ENCODE data around the gene TNRC6A.
A peak's percentile ranks its signal among the peaks of the same experiment; 100 is the strongest.

Gene TNRC6A

GRCh38 chr16:24723663-24724062 is 5.8 kb upstream of the TNRC6A start:
- H4K8ac ChIP-seq (ENCODE audit: low read depth, low read length) = no peak overlapping the region
- H3K36me3 ChIP-seq (ENCODE audit: control insufficient read depth in 1 of 2, insufficient read depth in 2 of 2, low read length in 2 of 2) = no peaks in the 10 kb centered on the region
- H4K12ac ChIP-seq (ENCODE audit: low read depth, low read length) = no peak overlapping the region
- H3K9ac ChIP-seq (ENCODE audit: low read length) = no peak overlapping the region
- H3K79me1 ChIP-seq (ENCODE audit: low read length) = no peaks in the 10 kb centered on the region
- H3K4me2 ChIP-seq (ENCODE audit: low read length) = no peak overlapping the region
- no peak overlapping the region for H3K18ac ChIP-seq (ENCODE audit: low read length)
- no peak overlapping the region for H2BK12ac ChIP-seq (ENCODE audit: low read length)
- no peak overlapping the region for H4K91ac ChIP-seq (ENCODE audit: low read depth, low read length)
- no peak overlapping the region for H2AFZ ChIP-seq (ENCODE audit: insufficient read depth, low read length, poor library complexity)
- no peaks in the 10 kb centered on the region for H3K4me1 ChIP-seq (ENCODE audit: control insufficient read depth in 1 of 2, insufficient read depth in 2 of 2, low read length in 2 of 2)
- no peak overlapping the region for H3K4me3 ChIP-seq (ENCODE audit: low read depth, low read length)
- H3K27ac ChIP-seq (ENCODE audit: low read depth, low read length) = no peak overlapping the region
- H2AK5ac ChIP-seq (ENCODE audit: low read length) = no peak overlapping the region
- H3K79me2 ChIP-seq (ENCODE audit: control insufficient read depth, insufficient read depth, low read length, poor library complexity) = no peaks in the 10 kb centered on the region
- no peak overlapping the region for H3K4ac ChIP-seq (ENCODE audit: low read depth, low read length)
- peak; percentile 2 to 76 for DNase-seq
- H3K14ac ChIP-seq (ENCODE audit: low read length) = no peak overlapping the region
- no peak overlapping the region for H2BK5ac ChIP-seq (ENCODE audit: low read depth, low read length, poor library complexity)
- H2BK120ac ChIP-seq (ENCODE audit: insufficient read depth, low read length, poor library complexity) = no peak overlapping the region
- no peak overlapping the region for H3K23ac ChIP-seq (ENCODE audit: low read length)
- no peaks in the 10 kb centered on the region for H3K9me3 ChIP-seq (ENCODE audit: insufficient read depth, low read depth, low read length)
- no peaks in the 10 kb centered on the region for H3K27me3 ChIP-seq (ENCODE audit: insufficient read depth, low read length)

- no peak overlapping the region for H3K18ac ChIP-seq (ENCODE audit: low read length)
- H3K4me1 ChIP-seq (ENCODE audit: control insufficient read depth in 1 of 2, insufficient read depth in 2 of 2, low read length in 2 of 2) = peaks cover 0 to 4% of the 10 kb centered on the region in 2 experiments
- H3K23ac ChIP-seq (ENCODE audit: low read length) = no peak overlapping the region
- H2BK120ac ChIP-seq (ENCODE audit: insufficient read depth, low read length, poor library complexity) = no peak overlapping the region
- no peak overlapping the region for H4K12ac ChIP-seq (ENCODE audit: low read depth, low read length)
- H3K4me3 ChIP-seq (ENCODE audit: low read depth, low read length) = no peak overlapping the region
- H3K79me1 ChIP-seq (ENCODE audit: low read length) = peaks cover 9% of the 10 kb centered on the region
- no CpG with 5 or more reads among the region's 18 CpGs for WGBS (ENCODE audit: extremely low coverage, insufficient coverage, insufficient read length)
- peak overlapping the region; percentile 15 for H2BK12ac ChIP-seq (ENCODE audit: low read length)
- H3K9ac ChIP-seq (ENCODE audit: low read length) = no peak overlapping the region
- H3K9me3 ChIP-seq (ENCODE audit: insufficient read depth, low read depth, low read length) = no peaks in the 10 kb centered on the region
- no peaks in the 10 kb centered on the region for H3K27me3 ChIP-seq (ENCODE audit: insufficient read depth, low read length)
- H3K36me3 ChIP-seq (ENCODE audit: control insufficient read depth in 1 of 2, insufficient read depth in 2 of 2, low read length in 2 of 2) = peaks cover 5 to 6% of the 10 kb centered on the region in 2 experiments
- DNase-seq = no peak
- no peak overlapping the region for H2AFZ ChIP-seq (ENCODE audit: insufficient read depth, low read length, poor library complexity)
- H4K8ac ChIP-seq (ENCODE audit: low read depth, low read length) = no peak overlapping the region
- no peak overlapping the region for H2AK5ac ChIP-seq (ENCODE audit: low read length)
- no peak overlapping the region for H4K91ac ChIP-seq (ENCODE audit: low read depth, low read length)
- no peak overlapping the region for H2BK5ac ChIP-seq (ENCODE audit: low read depth, low read length, poor library complexity)
- no peak overlapping the region for H3K14ac ChIP-seq (ENCODE audit: low read length)
- no peak overlapping the region for H3K4me2 ChIP-seq (ENCODE audit: low read length)
- H3K79me2 ChIP-seq (ENCODE audit: control insufficient read depth, insufficient read depth, low read length, poor library complexity) = peaks cover 4% of the 10 kb centered on the region
- no peak overlapping the region for H3K27ac ChIP-seq (ENCODE audit: low read depth, low read length)
- no peak overlapping the region for H3K4ac ChIP-seq (ENCODE audit: low read depth, low read length)
Observed at GRCh38 chr16:24728011-24728410, 1.4 kb upstream of the TNRC6A start.

- Histone ChIP-seq H3K79me1 (ENCODE audit: low read length) (peaks cover 9% of the 10 kb centered on the region), H3K9me3 (ENCODE audit: insufficient read depth, low read depth, low read length) (no peaks in the 10 kb centered on the region), H2BK120ac (ENCODE audit: insufficient read depth, low read length, poor library complexity) (peak overlapping the region; percentile 79), H3K4me2 (ENCODE audit: low read length) (peak overlapping the region; percentile 79), H2BK12ac (ENCODE audit: low read length) (no peak overlapping the region), H2AFZ (ENCODE audit: insufficient read depth, low read length, poor library complexity) (no peak overlapping the region), H4K91ac (ENCODE audit: low read depth, low read length) (no peak overlapping the region), H3K23ac (ENCODE audit: low read length) (no peak overlapping the region), H4K12ac (ENCODE audit: low read depth, low read length) (no peak overlapping the region), H3K79me2 (ENCODE audit: control insufficient read depth, insufficient read depth, low read length, poor library complexity) (peaks cover 4% of the 10 kb centered on the region), H2BK5ac (ENCODE audit: low read depth, low read length, poor library complexity) (peak overlapping the region; percentile 74), H3K36me3 (ENCODE audit: control insufficient read depth in 1 of 2, insufficient read depth in 2 of 2, low read length in 2 of 2) (peaks cover 7 to 10% of the 10 kb centered on the region in 2 experiments), H3K18ac (ENCODE audit: low read length) (no peak overlapping the region), H4K8ac (ENCODE audit: low read depth, low read length) (peak overlapping the region; percentile 7), H3K27me3 (ENCODE audit: insufficient read depth, low read length) (no peaks in the 10 kb centered on the region), H2AK5ac (ENCODE audit: low read length) (no peak overlapping the region), H3K4ac (ENCODE audit: low read depth, low read length) (no peak overlapping the region), H3K27ac (ENCODE audit: low read depth, low read length) (peak overlapping the region; percentile 89), H3K14ac (ENCODE audit: low read length) (no peak overlapping the region), H3K9ac (ENCODE audit: low read length) (no peak overlapping the region), H3K4me3 (ENCODE audit: low read depth, low read length) (peak overlapping the region; percentile 83), H3K4me1 (ENCODE audit: control insufficient read depth in 1 of 2, insufficient read depth in 2 of 2, low read length in 2 of 2) (peaks cover 0 to 4% of the 10 kb centered on the region in 2 experiments)
- DNase-seq = peak; percentile 69 to 90
- no CpG with 5 or more reads among the region's 8 CpGs for WGBS (ENCODE audit: extremely low coverage, insufficient coverage, insufficient read length)
Observed at GRCh38 chr16:24728891-24729242, 584 bp upstream of the TNRC6A start.

GRCh38 chr16:24729951-24730815 is 732 bp downstream of the TNRC6A start:
- H2AK5ac ChIP-seq (ENCODE audit: low read length) = no peak overlapping the region
- peak overlapping the region; percentile 94 for H3K14ac ChIP-seq (ENCODE audit: low read length)
- H2BK5ac ChIP-seq (ENCODE audit: low read depth, low read length, poor library complexity) = peak overlapping the region; percentile 74
- peak overlapping the region; percentile 96 for H3K18ac ChIP-seq (ENCODE audit: low read length)
- peak overlapping the region; percentile 99 for H2AFZ ChIP-seq (ENCODE audit: insufficient read depth, low read length, poor library complexity)
- peaks cover 8 to 11% of the 10 kb centered on the region in 2 experiments for H3K36me3 ChIP-seq (ENCODE audit: control insufficient read depth in 1 of 2, insufficient read depth in 2 of 2, low read length in 2 of 2)
- no peak overlapping the region for H4K12ac ChIP-seq (ENCODE audit: low read depth, low read length)
- peak overlapping the region; percentile 67 for H3K4me2 ChIP-seq (ENCODE audit: low read length)
- no peak overlapping the region for H2BK12ac ChIP-seq (ENCODE audit: low read length)
- peak overlapping the region; percentile 81 for H3K4ac ChIP-seq (ENCODE audit: low read depth, low read length)
- H4K8ac ChIP-seq (ENCODE audit: low read depth, low read length) = peak overlapping the region; percentile 83
- peak in 1 of 2 donors; percentile 34 for DNase-seq
- peaks cover 4% of the 10 kb centered on the region for H3K79me2 ChIP-seq (ENCODE audit: control insufficient read depth, insufficient read depth, low read length, poor library complexity)
- peak overlapping the region; percentile 89 for H3K27ac ChIP-seq (ENCODE audit: low read depth, low read length)
- H3K4me3 ChIP-seq (ENCODE audit: low read depth, low read length) = peak overlapping the region; percentile 83
- H3K9me3 ChIP-seq (ENCODE audit: insufficient read depth, low read depth, low read length) = no peaks in the 10 kb centered on the region
- H3K79me1 ChIP-seq (ENCODE audit: low read length) = peaks cover 9% of the 10 kb centered on the region
- no peak overlapping the region for H2BK120ac ChIP-seq (ENCODE audit: insufficient read depth, low read length, poor library complexity)
- no CpG with 5 or more reads among the region's 61 CpGs for WGBS (ENCODE audit: extremely low coverage, insufficient coverage, insufficient read length)
- H3K9ac ChIP-seq (ENCODE audit: low read length) = peak overlapping the region; percentile 70
- H3K27me3 ChIP-seq (ENCODE audit: insufficient read depth, low read length) = no peaks in the 10 kb centered on the region
- H3K23ac ChIP-seq (ENCODE audit: low read length) = no peak overlapping the region
- H4K91ac ChIP-seq (ENCODE audit: low read depth, low read length) = peak overlapping the region; percentile 91
- H3K4me1 ChIP-seq (ENCODE audit: control insufficient read depth in 1 of 2, insufficient read depth in 2 of 2, low read length in 2 of 2) = peaks cover 0 to 4% of the 10 kb centered on the region in 2 experiments

All from trophoblast cell (in vitro differentiated cells and primary cell).